H9 (cell line): Measurements from ENCODE around the gene ARID3A. TPM values are rescaled to one million over a fixed set of nuclear protein-coding genes. Genes with fewer than 3 reads are reported as not detected.

Experiments
- DNase-seq: peaks from one replicate; pipeline ENCODE4 v3.0.0-alpha.2; 2017
- H2AFZ ChIP-seq: one replicate; pipeline ENCODE4 v1.6.1; 2013; ENCODE audit warnings: mild to moderate bottlenecking, low read length, control low read depth, moderate library complexity
- H2AK5ac ChIP-seq: 2 replicates; pipeline ENCODE4 v1.6.1; 2013; ENCODE audit warnings: low read length, control low read depth, mixed read lengths; ENCODE audit not compliant: insufficient read length
- H2BK120ac ChIP-seq: one replicate; pipeline ENCODE4 v1.6.1; 2013; ENCODE audit warnings: low read depth, mild to moderate bottlenecking, low read length, control low read depth, inconsistent platforms; ENCODE audit not compliant: poor library complexity, severe bottlenecking
- H2BK12ac ChIP-seq: 2 replicates; pipeline ENCODE4 v1.6.1; 2013; ENCODE audit warnings: low read length, control low read depth, mixed read lengths, low read depth; ENCODE audit not compliant: insufficient read length
- H2BK15ac ChIP-seq: 2 replicates; pipeline ENCODE4 v1.6.1; 2013; ENCODE audit warnings: low read depth, low read length, control low read depth
- H2BK20ac ChIP-seq: one replicate; pipeline ENCODE4 v1.6.1; 2013; ENCODE audit warnings: low read depth, mild to moderate bottlenecking, low read length, control low read depth, inconsistent platforms; ENCODE audit not compliant: poor library complexity, severe bottlenecking
- H2BK5ac ChIP-seq: 2 replicates; pipeline ENCODE4 v1.6.1; 2013; ENCODE audit warnings: low read length, control low read depth, mixed read lengths; ENCODE audit not compliant: insufficient read length
- H3K14ac ChIP-seq: 2 replicates; pipeline ENCODE4 v1.6.1; 2013; ENCODE audit warnings: low read length, control low read depth; ENCODE audit not compliant: insufficient read depth
- H3K18ac ChIP-seq: 2 replicates; pipeline ENCODE4 v1.6.1; 2013; ENCODE audit warnings: low read depth, mild to moderate bottlenecking, mixed read lengths, low read length, control low read depth; ENCODE audit not compliant: insufficient read length
- H3K23ac ChIP-seq: 2 replicates; pipeline ENCODE4 v1.6.1; 2013; ENCODE audit warnings: low read length, control low read depth, mixed read lengths, low read depth; ENCODE audit not compliant: insufficient read length
- H3K23me2 ChIP-seq: 2 replicates; pipeline ENCODE4 v1.6.1; 2013; ENCODE audit warnings: low read depth, mild to moderate bottlenecking, mixed read lengths, low read length, control low read depth; ENCODE audit not compliant: insufficient read length, poor library complexity, severe bottlenecking
- H3K27ac ChIP-seq: 2 replicates; pipeline ENCODE4 v1.5.1; 2013; ENCODE audit warnings: low read length, control low read depth, mixed read lengths, low read depth; ENCODE audit not compliant: insufficient read length
- H3K27me3 ChIP-seq: 2 replicates; pipeline ENCODE4 v1.6.1; 2013; ENCODE audit warnings: low read length, control low read depth, inconsistent platforms; ENCODE audit not compliant: insufficient read depth
- H3K4ac ChIP-seq: 2 replicates; pipeline ENCODE4 v1.6.1; 2013; ENCODE audit warnings: low read depth, mild to moderate bottlenecking, control low read depth, inconsistent platforms, low read length, moderate library complexity
- H3K4me1 ChIP-seq: 2 replicates; pipeline ENCODE4 v1.6.1; 2013; ENCODE audit warnings: low read length, control low read depth, inconsistent platforms; ENCODE audit not compliant: insufficient read depth
- H3K4me2 ChIP-seq: 2 replicates; pipeline ENCODE4 v1.6.1; 2013; ENCODE audit warnings: low read length, control low read depth, mixed read lengths; ENCODE audit not compliant: insufficient read length, insufficient read depth
- H3K56ac ChIP-seq: 2 replicates; pipeline ENCODE4 v1.6.1; 2013; ENCODE audit warnings: low read depth, mild to moderate bottlenecking, mixed read lengths, low read length, control low read depth; ENCODE audit not compliant: insufficient read length
- H3K79me1 ChIP-seq: 2 replicates; pipeline ENCODE4 v1.6.1; 2013; ENCODE audit warnings: low read depth, mild to moderate bottlenecking, moderate library complexity, low read length, control low read depth, inconsistent platforms; ENCODE audit not compliant: insufficient read depth, poor library complexity, severe bottlenecking
- H3K79me2 ChIP-seq: 2 replicates; pipeline ENCODE4 v1.6.1; 2013; ENCODE audit warnings: low read length, control low read depth, inconsistent platforms; ENCODE audit not compliant: insufficient read depth
- H3K9ac ChIP-seq: 2 replicates; pipeline ENCODE4 v1.6.1; 2013; ENCODE audit warnings: low read length, control low read depth, mixed read lengths; ENCODE audit not compliant: insufficient read length; ENCODE audit errors: extremely low read depth
- H3K9me3 ChIP-seq: one replicate; pipeline ENCODE4 v1.6.1; 2013; ENCODE audit warnings: low read depth, low read length, inconsistent platforms; ENCODE audit not compliant: control insufficient read depth
- H3T11ph ChIP-seq: one replicate; pipeline ENCODE4 v1.6.1; 2013; ENCODE audit warnings: mild to moderate bottlenecking, low read length, control low read depth, inconsistent platforms
- H4K20me1 ChIP-seq: one replicate; pipeline ENCODE4 v1.6.1; 2013; ENCODE audit not compliant: control insufficient read depth, insufficient read length, insufficient read depth
- H4K5ac ChIP-seq: 2 replicates; pipeline ENCODE4 v1.6.1; 2013; ENCODE audit warnings: low read depth, mild to moderate bottlenecking, mixed read lengths, low read length, control low read depth; ENCODE audit not compliant: insufficient read length
- H4K8ac ChIP-seq: replicated peaks from 2 replicates; pipeline ENCODE4 v1.6.1; 2013; ENCODE audit warnings: low read length, control low read depth, mixed read lengths, low read depth; ENCODE audit not compliant: insufficient read length
- H4K91ac ChIP-seq: 2 replicates; pipeline ENCODE4 v1.6.1; 2013; ENCODE audit warnings: low read depth, mild to moderate bottlenecking, moderate library complexity, mixed read lengths, low read length, control low read depth; ENCODE audit not compliant: insufficient read length
- H3K27ac Mint-ChIP-seq, 3 experiments: 2 replicates in 2 of 3; 3 replicates in 1 of 3; pipeline ENCODE4 v1.8.0; 2020 to 2021; ENCODE audit warnings: mixed read lengths in 3 of 3, mild to moderate bottlenecking in 1 of 3, moderate library complexity in 1 of 3
- H3K27me3 Mint-ChIP-seq: 2 replicates; pipeline ENCODE4 v1.8.0; 2021; ENCODE audit warnings: low read depth, mild to moderate bottlenecking, moderate library complexity, mixed read lengths
- H3K36me3 Mint-ChIP-seq, 3 experiments: 2 replicates in 2 of 3; 3 replicates in 1 of 3; pipeline ENCODE4 v1.8.0; 2020 to 2021; ENCODE audit warnings: low read depth in 3 of 3, mixed read lengths in 3 of 3; ENCODE audit not compliant: insufficient read depth in 1 of 3
- H3K4me1 Mint-ChIP-seq, 2 experiments: 2 replicates each; pipeline ENCODE4 v1.8.0; 2020; ENCODE audit warnings: mixed read lengths in 2 of 2
- H3K4me3 Mint-ChIP-seq, 2 experiments: 2 replicates in 1 of 2; 3 replicates in 1 of 2; pipeline ENCODE4 v1.8.0; 2020 to 2021; ENCODE audit warnings: mild to moderate bottlenecking in 2 of 2, mixed read lengths in 2 of 2, moderate library complexity in 1 of 2
- H3K9me3 Mint-ChIP-seq, 2 experiments: 2 replicates in 1 of 2; 3 replicates in 1 of 2; pipeline ENCODE4 v1.8.0; 2020; ENCODE audit warnings: mild to moderate bottlenecking in 2 of 2, mixed read lengths in 2 of 2, moderate library complexity in 1 of 2
- CTCF ChIP-seq: fragments of 200-600 bp; sonication (generic); conservative IDR thresholded peaks from 3 replicates; pipeline ENCODE4 v1.8.0; 2021; ENCODE audit warnings: antibody characterized with exemption, mild to moderate bottlenecking
- WGBS: extraction: QIAGEN DNeasy Blood & Tissue Kit; methylation state at CpG from one replicate; pipeline ENCODE4 v1.1.7; 2013; ENCODE audit warnings: missing lambda C conversion rate, low lambda C conversion rate, mixed read lengths; ENCODE audit not compliant: insufficient read length; ENCODE audit errors: extremely low coverage; 5-methylcytosine and 5-hydroxymethylcytosine counted together
- total RNA-seq: library from RNA; stranded (reverse); gene quantifications from 2 replicates; pipeline ENCODE4 v1.2.1, GENCODE V29; 2021

ARID3A gene
- total RNA-seq, 1 experiment from 2014 or later: 98.3 TPM

GRCh38 chr19:948842-949496 is 23.1 kb downstream of the ARID3A start:
- no peak overlapping the region for H2BK20ac ChIP-seq
- 0 out of 2 replicates have a peak, but pooled peaks cover 3% of the 10 kb centered on the region for H3K79me2 ChIP-seq
- peak overlapping the region; percentile 31 for H2BK12ac ChIP-seq
- H3K4me2 ChIP-seq: no peak overlapping the region
- H3K27ac ChIP-seq: no peak overlapping the region
- H3K9me3 ChIP-seq: no peaks in the 10 kb centered on the region
- no peak overlapping the region for H3K27ac Mint-ChIP-seq
- H4K91ac ChIP-seq: no peak overlapping the region
- peaks cover 4 to 13% of the 10 kb centered on the region in 2 experiments; a peak in 3 of 4 replicates for H3K4me1 Mint-ChIP-seq
- H3K79me1 ChIP-seq: no peaks in the 10 kb centered on the region
- WGBS: no CpG with 5 or more reads among the region's 25 CpGs
- H4K20me1 ChIP-seq: peaks cover 9% of the 10 kb centered on the region
- H3K18ac ChIP-seq: no peak overlapping the region
- no peak overlapping the region for H2BK5ac ChIP-seq
- H3K14ac ChIP-seq: no peak overlapping the region
- no peaks in the 10 kb centered on the region for H3K4me1 ChIP-seq
- H2AFZ ChIP-seq: no peak overlapping the region
- H4K8ac ChIP-seq: no peak overlapping the region
- H3K9ac ChIP-seq: no peak overlapping the region
- no peak overlapping the region for H2BK120ac ChIP-seq
- no peak overlapping the region for H3K4ac ChIP-seq
- H3K27me3 Mint-ChIP-seq: no peaks in the 10 kb centered on the region; the same call in 1 of the 2 replicates
- no peak overlapping the region for H2BK15ac ChIP-seq
- no peaks in the 10 kb centered on the region for H3K9me3 Mint-ChIP-seq
- no peak for TF ChIP-seq CTCF
- no peak overlapping the region for H3T11ph ChIP-seq
- H4K5ac ChIP-seq: no peak overlapping the region
- H3K36me3 Mint-ChIP-seq: peaks cover 0 to 9% (median 5%) of the 10 kb centered on the region in 3 experiments; a peak in 5 of 7 replicates
- H2AK5ac ChIP-seq: no peak overlapping the region
- H3K23ac ChIP-seq: no peak overlapping the region
- no peaks in the 10 kb centered on the region for H3K23me2 ChIP-seq
- no peak for DNase-seq
- no peak overlapping the region for H3K4me3 Mint-ChIP-seq
- H3K27me3 ChIP-seq: no peaks in the 10 kb centered on the region
- no peak overlapping the region for H3K56ac ChIP-seq
